SK-N-SH (cell line): ENCODE data around the gene ARID1B.

Experiments used
- EP300 ChIP-seq, 2 experiments: IDR thresholded peaks; 2 replicates each; pipeline versions ENCODE4 v1.4.0 to v1.6.1; 2012; ENCODE audit warnings: borderline replicate concordance in 1 of 2, low read depth in 1 of 2, low read length in 1 of 2
- EZH2phosphoT487 ChIP-seq: fragments of 200-600 bp; sonication (generic); IDR thresholded peaks from 2 replicates; pipeline ENCODE4 v1.6.1; 2017; ENCODE audit warnings: low read depth, mixed run types, mild to moderate bottlenecking, antibody characterized with exemption, moderate library complexity, borderline replicate concordance
- POLR2AphosphoS5 ChIP-seq: IDR thresholded peaks from 2 replicates; pipeline ENCODE4 v1.6.1; 2012; ENCODE audit warnings: low read depth, low read length

- TF ChIP-seq EP300 (IDR thresholded peaks at IDR 0.05; ENCODE audit: borderline replicate concordance in 1 of 2, low read depth in 1 of 2, low read length in 1 of 2): no peak
- TF ChIP-seq POLR2AphosphoS5: no peak
- TF ChIP-seq EZH2phosphoT487: no peak
These were observed 394.6 kb downstream of the ARID1B start for GRCh38 chr6:157171801-157172200.
